Stimulated activated CD8-positive, alpha-beta memory T cell treated with anti-CD3 and anti-CD28 coated beads, Interleukin-12 subunit alpha, Interleukin-12 subunit beta, amount 100 ng/mL, for 1 hour (primary cell): ENCODE results near the gene RSRP1.
A peak's percentile ranks its signal among the peaks of the same experiment; 100 is the strongest.
"Not testable (repeated sequence)": the region's sequence is repeated elsewhere in the genome, so short reads cannot be mapped to it uniquely, and the experiment has no call there.

Source experiments
- DNase-seq: peaks from one replicate; pipeline ENCODE4 v3.0.0-alpha.2; 2020; ENCODE audit warnings: low read depth

Gene RSRP1

DNA sequence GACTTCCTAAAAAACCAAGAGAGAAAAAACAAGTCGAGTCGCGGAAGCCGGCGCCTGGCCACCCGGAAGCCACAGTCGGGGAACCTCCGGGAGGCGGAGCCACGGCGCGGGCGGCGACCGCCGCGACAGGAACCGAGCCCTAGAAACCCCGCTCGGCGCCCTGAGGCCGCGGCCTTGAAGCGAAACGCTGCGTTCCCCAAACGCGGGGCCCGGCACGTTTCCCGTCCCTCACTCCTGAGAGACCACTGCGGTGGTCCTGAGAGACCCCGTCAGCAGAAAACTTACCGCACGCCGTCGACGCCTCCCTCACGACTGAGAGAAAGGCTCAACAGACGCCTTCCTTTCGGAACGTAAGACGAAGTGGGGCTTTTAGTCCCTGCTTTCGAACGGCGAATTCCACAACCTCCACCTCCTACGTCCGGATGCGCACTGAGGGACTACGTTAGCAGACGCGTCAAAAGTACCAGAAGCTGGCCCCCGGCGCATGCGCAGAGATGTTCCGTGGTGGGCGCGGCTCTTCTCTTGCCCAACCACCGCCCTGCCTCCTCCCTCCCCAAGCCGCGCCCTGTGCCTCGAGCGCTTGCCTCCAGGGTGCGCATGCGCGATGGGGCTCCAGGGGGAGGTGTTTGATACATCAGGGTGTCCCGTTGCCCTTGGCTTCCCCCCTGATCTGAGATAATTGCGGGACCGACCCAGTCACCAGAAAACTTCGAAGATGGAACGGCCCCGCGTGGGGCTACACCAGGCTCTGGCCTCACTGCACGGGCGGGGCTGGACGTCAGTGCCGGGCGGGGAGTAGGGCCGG, at the start of gene RSRP1:
Gene RSRP1, minus strand, starts transcription at position 431 of the 805 bp plus-strand sequence. CDS start 491 bp downstream, outside the sequence.
- peak; percentile 100 for DNase-seq

GRCh38 chr1:25296501-25296900, 49.2 kb upstream of the RSRP1 start:
- DNase-seq: not testable (repeated sequence)

DNA sequence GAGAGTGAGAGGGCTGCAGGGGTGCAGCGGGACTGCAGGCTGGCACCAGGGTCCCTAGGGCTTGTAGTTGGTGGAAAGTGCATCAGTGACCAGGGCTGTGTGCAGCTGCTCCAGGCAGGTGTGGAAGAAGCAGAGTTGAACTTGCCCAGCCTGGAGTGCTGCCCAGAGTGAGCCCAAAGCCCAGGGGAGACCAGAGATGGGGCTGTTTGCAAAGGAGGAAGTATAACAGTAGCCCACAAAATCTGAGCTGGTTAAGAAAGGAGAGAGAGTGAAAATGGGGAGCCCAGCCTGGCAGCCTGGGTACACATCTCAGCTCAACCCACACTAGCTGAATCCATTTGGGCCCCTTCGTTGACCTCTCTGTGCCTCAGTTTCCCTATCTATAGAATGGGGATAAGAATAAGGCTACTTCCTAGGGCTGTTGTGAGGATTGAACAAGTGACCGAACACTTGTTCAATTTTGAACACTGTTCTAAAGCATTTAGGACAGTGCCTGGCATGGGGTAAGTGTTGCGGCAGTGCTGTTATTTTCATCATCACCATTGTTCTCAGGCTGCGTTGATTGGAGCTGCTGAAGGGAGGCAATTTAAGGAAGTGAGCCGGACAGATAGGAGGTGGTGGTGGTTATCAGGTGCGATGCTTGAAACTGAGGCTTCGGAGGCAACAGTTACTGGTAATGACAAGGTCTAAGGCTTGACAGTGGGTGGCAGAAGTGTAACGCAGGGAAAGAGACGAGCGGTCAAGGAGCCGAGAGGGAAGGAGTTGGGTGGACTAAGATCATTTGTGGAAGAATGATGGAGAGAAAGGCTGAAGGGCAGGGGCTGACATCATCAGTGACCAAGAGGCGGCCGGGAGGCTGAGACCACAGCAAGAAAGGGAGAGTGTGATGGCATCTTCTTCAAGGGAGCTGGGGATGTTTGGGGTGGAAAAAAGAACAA, 47.9 kb upstream of the RSRP1 start:
- DNase-seq: not testable (repeated sequence)

DNA sequence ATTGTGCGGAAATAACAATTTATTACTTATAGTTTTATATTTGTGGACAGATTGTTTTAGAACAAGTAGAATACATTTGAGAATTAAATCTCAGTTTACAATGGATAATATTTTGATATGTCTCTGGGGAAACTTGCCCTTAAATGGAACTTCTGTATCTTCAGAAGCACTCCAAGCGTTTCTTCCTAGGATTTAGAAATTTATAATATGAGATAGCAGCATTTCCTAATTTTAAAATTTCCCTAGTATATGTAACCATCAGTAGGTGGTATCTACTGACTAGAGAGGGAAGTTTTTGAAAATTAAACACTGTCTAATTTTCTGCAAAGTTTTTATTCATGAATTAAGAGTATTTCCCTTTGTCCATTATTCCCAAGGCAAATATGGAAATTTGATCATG, 46.2 kb upstream of the RSRP1 start:
- not testable (repeated sequence) for DNase-seq

- DNase-seq: not testable (repeated sequence)
Observed at GRCh38 chr1:25290043-25290442, 42.8 kb upstream of the RSRP1 start.

GRCh38 chr1:25288573-25289101, 41.4 kb upstream of the RSRP1 start:
- not testable (repeated sequence) for DNase-seq

DNA sequence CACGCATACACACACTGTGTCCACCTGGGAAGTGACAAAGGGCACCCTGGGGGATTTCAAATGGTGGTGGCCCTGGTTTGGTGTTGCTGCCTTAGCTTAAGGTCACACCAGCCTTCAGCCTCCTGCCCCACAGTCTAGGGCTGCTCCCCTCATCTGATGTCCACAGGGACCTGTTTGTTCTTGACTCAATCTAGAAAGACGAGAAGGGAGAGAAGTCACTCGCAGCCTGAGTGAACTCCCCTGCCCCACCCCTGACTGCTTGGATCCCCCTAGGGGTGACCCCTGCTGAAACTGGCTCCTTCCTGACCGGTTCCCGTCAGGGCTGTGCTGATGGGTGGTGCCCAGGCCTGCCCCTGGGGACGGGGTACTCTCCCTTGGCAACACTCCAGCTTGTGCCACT, 39.9 kb upstream of the RSRP1 start:
- DNase-seq: not testable (repeated sequence)

- DNase-seq: not testable (repeated sequence)
Observed at GRCh38 chr1:25285862-25286261, 38.6 kb upstream of the RSRP1 start.

- DNase-seq: not testable (repeated sequence)
Observed at GRCh38 chr1:25279693-25280111, 32.4 kb upstream of the RSRP1 start.

DNA sequence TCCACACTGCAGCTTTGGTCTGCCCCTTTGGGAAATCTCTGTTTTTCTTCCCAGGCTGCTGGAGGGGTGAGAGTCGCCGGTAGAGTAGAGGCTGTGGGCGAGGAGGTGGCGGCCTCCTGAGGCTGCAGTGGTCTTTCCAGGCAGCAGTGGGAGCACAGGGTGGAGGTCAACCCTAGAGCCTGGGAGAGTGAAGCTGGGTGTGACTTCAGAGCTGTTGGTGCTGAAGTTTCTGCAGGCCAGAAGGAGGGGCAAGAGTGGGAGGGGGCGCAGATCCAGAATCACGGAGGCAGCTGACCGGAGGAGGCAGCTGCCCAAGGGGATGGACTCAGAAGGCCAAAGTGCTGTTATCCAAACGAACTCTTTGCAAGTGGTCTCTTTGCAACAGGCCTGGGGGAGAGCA, 31.5 kb upstream of the RSRP1 start:
- not testable (repeated sequence) for DNase-seq

GRCh38 chr1:25278358-25278757, 31.1 kb upstream of the RSRP1 start:
- not testable (repeated sequence) for DNase-seq

GRCh38 chr1:25277295-25277694, 30.0 kb upstream of the RSRP1 start:
- not testable (repeated sequence) for DNase-seq

- DNase-seq: not testable (repeated sequence)
Observed at GRCh38 chr1:25275648-25276047, 28.4 kb upstream of the RSRP1 start.

DNA sequence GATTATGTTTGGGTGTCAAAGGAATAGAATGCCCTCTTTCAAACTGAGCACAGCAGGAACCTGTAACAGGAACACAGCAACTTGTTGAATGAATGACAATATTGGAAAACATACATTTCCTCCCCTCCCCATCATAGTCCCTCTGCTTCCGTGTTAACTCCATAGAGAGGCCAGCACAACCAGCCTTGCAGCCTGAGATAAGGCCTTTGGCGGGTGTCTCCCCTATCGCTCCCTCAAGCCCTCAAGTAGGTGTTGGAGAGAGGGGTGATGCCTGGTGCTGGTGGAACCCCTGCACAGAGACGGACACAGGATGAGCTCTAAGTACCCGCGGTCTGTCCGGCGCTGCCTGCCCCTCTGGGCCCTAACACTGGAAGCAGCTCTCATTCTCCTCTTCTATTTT, 25.0 kb upstream of the RSRP1 start, which contains the start of gene RHD:
Gene RHD, plus strand, starts transcription at position 272 of the 400 bp plus-strand sequence. Its CDS starts 39 bp downstream, at position 311.
- not testable (repeated sequence) for DNase-seq

DNA sequence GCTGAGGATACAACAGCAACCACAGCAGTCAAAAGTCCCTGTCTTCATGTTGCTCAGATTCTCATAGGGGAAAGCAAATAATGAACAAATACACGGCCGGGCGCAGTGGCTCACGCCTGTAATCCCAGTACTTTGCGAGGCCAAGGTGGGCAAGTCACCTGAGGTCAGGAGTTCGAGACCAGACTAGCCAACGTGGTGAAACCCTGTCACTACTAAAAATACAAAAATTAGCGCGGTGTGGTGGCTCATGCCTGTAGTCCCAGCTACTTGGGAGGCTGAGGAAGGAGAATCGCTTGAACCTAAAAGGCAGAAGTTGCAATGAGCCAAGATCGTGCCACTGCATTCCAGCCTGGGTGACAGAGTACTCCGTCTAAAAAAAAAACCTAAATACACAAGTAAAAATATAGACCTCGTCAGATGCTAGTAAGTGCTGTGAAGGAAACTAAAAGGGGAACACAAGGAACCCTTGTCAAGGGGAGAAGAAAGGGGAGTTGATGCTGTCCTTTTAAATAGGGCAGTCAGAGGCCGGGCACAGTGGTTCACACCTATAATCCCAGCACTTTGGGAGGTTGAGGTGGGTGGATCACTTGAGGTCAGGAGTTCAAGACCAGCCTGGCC, 21.0 kb upstream of the RSRP1 start:
- not testable (repeated sequence) for DNase-seq

DNA sequence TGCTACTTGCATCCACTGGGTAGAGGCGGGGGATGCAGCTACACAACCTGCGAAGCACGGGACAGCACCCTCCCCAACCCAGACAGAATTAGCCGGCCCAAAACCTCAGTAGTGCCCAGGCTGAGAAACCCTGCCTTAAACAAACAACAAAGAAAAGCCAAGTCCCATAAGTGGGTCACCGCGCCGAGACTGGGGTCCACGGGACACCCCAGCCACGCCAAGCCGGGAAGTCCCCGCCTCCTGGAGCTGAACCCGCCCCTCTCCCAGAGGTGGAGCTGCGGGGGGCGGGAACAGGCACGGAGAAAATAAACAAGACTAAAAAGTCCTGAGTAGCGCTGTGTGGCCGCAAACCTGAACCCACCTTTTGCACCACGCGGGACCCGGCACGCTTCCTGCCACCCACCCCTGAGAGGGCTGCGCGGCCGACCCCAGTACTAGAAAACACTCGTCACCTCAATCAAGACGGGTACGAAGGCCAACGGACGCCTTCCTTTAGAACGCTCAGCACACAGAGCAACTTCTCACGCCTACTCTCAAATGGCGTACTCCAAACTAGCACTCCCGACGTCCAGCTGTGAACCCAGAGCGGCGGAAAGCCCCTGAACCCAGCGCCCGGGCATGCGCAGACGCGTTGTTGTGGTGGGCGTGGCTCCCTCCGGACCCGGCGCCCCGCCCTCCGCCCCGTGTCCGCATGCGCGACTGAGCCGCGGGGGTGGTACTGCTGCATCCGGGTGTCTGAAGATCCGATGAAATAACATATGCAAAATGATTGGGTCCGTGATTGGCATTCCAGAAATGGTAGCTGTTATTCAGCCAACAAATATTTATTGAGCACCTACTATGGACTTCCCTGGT, 20.3 kb upstream of the RSRP1 start:
- DNase-seq: peak; percentile 83

GRCh38 chr1:25266554-25267287, 19.5 kb upstream of the RSRP1 start:
- not testable (repeated sequence) for DNase-seq

DNA sequence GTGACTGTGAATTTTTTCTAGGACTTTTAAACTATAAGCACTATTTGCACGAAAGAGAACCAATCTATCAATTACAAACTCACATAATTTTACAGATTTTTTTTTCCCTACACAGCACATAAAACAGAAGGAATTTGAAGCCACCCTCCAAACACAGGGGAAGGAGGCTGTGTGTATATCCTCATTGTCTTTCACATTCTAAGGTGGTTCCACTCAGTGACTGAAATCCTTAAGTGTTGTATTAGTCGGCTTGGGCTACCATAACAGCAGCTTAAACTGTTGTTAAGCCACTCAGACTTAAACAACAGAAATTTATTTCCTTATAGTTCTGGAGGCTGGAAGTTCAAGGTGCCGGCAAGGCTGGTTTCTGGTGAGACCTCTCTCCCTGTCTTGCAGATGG, 13.1 kb upstream of the RSRP1 start:
- not testable (repeated sequence) for DNase-seq

- not testable (repeated sequence) for DNase-seq
Observed at GRCh38 chr1:25259813-25260212, 12.6 kb upstream of the RSRP1 start.

GRCh38 chr1:25257196-25257595, 9.9 kb upstream of the RSRP1 start:
- no peak for DNase-seq
